ENCODE results near the gene RNF149.
"Not testable (repeated sequence)": the region's sequence is repeated elsewhere in the genome, so short reads cannot be mapped to it uniquely, and the experiment has no call there.

- TF ChIP-seq CTCF (conservative IDR thresholded peaks at IDR 0.05 in 1 of 2, IDR thresholded peaks at IDR 0.05 in 1 of 2; ENCODE audit: low read depth in 1 of 2, low read length in 2 of 2); EZH2 (IDR thresholded peaks at IDR 0.05; ENCODE audit: low read length, missing control alignments): not testable (repeated sequence)
Measured at GRCh38 chr2:101244899-101245298, 63.6 kb downstream of the RNF149 start.
